CD4-positive, alpha-beta T cell treated with Interferon alpha-2 for 1 hour (primary cell): ENCODE measurements around the gene TOR3A.
A peak's percentile ranks its signal among the peaks of the same experiment; 100 is the strongest.
"Not testable (repeated sequence)": the region's sequence is repeated elsewhere in the genome, so short reads cannot be mapped to it uniquely, and the experiment has no call there.

Experiments
- DNase-seq, 2 donors: peaks; one replicate each; pipeline ENCODE4 v3.0.0-alpha.2; 2020 to 2022

The TOR3A gene

GRCh38 chr1:179081687-179082332 is at the start of gene TOR3A:
TOR3A (plus strand) TSS chr1:179082070; CDS start chr1:179082129, 59 bp downstream.
- DNase-seq, result peak; percentile 85 to 87

GRCh38 chr1:179034720-179035119 is 47.1 kb upstream of the TOR3A start:
- peak in 1 of 2 donors; percentile 40 for DNase-seq

- peak in 1 of 2 donors; percentile 22 for DNase-seq
These were observed 44.9 kb upstream of the TOR3A start for GRCh38 chr1:179036844-179037465.

GRCh38 chr1:179038528-179039281 is 43.2 kb upstream of the TOR3A start:
- no peak for DNase-seq

- DNase-seq, result not testable (repeated sequence)
These were observed 42.2 kb upstream of the TOR3A start for GRCh38 chr1:179039502-179040174.

- DNase-seq, result not testable (repeated sequence)
These were observed 41.7 kb upstream of the TOR3A start for GRCh38 chr1:179040175-179040551.

GRCh38 chr1:179042087-179042486 is 39.8 kb upstream of the TOR3A start:
- no peak for DNase-seq

GRCh38 chr1:179042700-179043099 is 39.2 kb upstream of the TOR3A start:
- no peak for DNase-seq

- DNase-seq, result no peak
These were observed 38.6 kb upstream of the TOR3A start for GRCh38 chr1:179043266-179043665.

- DNase-seq, result no peak
These were observed 38.0 kb upstream of the TOR3A start for GRCh38 chr1:179043907-179044306.

- DNase-seq, result no peak
These were observed 34.8 kb upstream of the TOR3A start for GRCh38 chr1:179046808-179047635.

- no peak for DNase-seq
These were observed 34.3 kb upstream of the TOR3A start for GRCh38 chr1:179047636-179047997.

- no peak for DNase-seq
These were observed 33.3 kb upstream of the TOR3A start for GRCh38 chr1:179048339-179049124.

- DNase-seq, result no peak
These were observed 29.1 kb upstream of the TOR3A start for GRCh38 chr1:179052776-179053175.

- DNase-seq, result no peak
These were observed 28.4 kb upstream of the TOR3A start for GRCh38 chr1:179053486-179053885.

GRCh38 chr1:179055937-179056336 is 25.9 kb upstream of the TOR3A start:
- DNase-seq, result no peak

GRCh38 chr1:179058487-179059483 is 23.1 kb upstream of the TOR3A start:
- no peak for DNase-seq

GRCh38 chr1:179061360-179062282 is 20.2 kb upstream of the TOR3A start:
- no peak for DNase-seq

- no peak for DNase-seq
These were observed 15.4 kb upstream of the TOR3A start for GRCh38 chr1:179066471-179066870.
